ENCODE results near the gene DKKL1.

Gene DKKL1

GRCh38 chr19:49396738-49397505, 33.2 kb downstream of the DKKL1 start:
- DNase-seq: no peak

GRCh38 chr19:49398001-49398615, 34.4 kb downstream of the DKKL1 start:
- no peak for DNase-seq

- DNase-seq: no peak
Observed at GRCh38 chr19:49398931-49399330, 35.3 kb downstream of the DKKL1 start.

- DNase-seq: peak; percentile 43
Observed at GRCh38 chr19:49400029-49400428, 36.4 kb downstream of the DKKL1 start.

- DNase-seq: no peak
Observed at GRCh38 chr19:49403404-49404187, 39.9 kb downstream of the DKKL1 start.

- no peak for DNase-seq
Observed at GRCh38 chr19:49407079-49407478, 43.4 kb downstream of the DKKL1 start.

- no peak for DNase-seq
Observed at GRCh38 chr19:49407482-49408015, 43.9 kb downstream of the DKKL1 start.

- DNase-seq: peak; percentile 40
Observed at GRCh38 chr19:49408816-49409440, 45.3 kb downstream of the DKKL1 start.

- DNase-seq: peak; percentile 76
Observed at GRCh38 chr19:49409441-49410029, 45.9 kb downstream of the DKKL1 start.

GRCh38 chr19:49411681-49412326, 48.1 kb downstream of the DKKL1 start:
- DNase-seq: no peak

- no peak for DNase-seq
Observed at GRCh38 chr19:49413348-49413747, 49.7 kb downstream of the DKKL1 start.

- DNase-seq: no peak
Observed at GRCh38 chr19:49414256-49414655, 50.6 kb downstream of the DKKL1 start.

- no peak for DNase-seq
Observed at GRCh38 chr19:49415102-49415809, 51.6 kb downstream of the DKKL1 start.

GRCh38 chr19:49415810-49416200, 52.1 kb downstream of the DKKL1 start:
- DNase-seq: no peak

- DNase-seq: no peak
Observed at GRCh38 chr19:49417088-49417487, 53.4 kb downstream of the DKKL1 start.

GRCh38 chr19:49418511-49418910, 54.8 kb downstream of the DKKL1 start:
- no peak for DNase-seq

GRCh38 chr19:49419173-49419572, 55.5 kb downstream of the DKKL1 start:
- DNase-seq: no peak

GRCh38 chr19:49420227-49420626, 56.5 kb downstream of the DKKL1 start:
- DNase-seq: no peak

GRCh38 chr19:49421039-49421877, 57.6 kb downstream of the DKKL1 start:
- DNase-seq: peak; percentile 76

GRCh38 chr19:49421878-49422202, 58.2 kb downstream of the DKKL1 start:
- no peak for DNase-seq

Measured in inflammatory macrophage treated with lipopolysaccharide for 4 hours (primary cell).